Measurements from ENCODE around the gene CTU1. TPM values are rescaled to one million over a fixed set of nuclear protein-coding genes. Genes with fewer than 3 reads are reported as not detected.

Gene CTU1
- total RNA-seq, 1 donor from 2014 or later, result 7.4 TPM

DNA sequence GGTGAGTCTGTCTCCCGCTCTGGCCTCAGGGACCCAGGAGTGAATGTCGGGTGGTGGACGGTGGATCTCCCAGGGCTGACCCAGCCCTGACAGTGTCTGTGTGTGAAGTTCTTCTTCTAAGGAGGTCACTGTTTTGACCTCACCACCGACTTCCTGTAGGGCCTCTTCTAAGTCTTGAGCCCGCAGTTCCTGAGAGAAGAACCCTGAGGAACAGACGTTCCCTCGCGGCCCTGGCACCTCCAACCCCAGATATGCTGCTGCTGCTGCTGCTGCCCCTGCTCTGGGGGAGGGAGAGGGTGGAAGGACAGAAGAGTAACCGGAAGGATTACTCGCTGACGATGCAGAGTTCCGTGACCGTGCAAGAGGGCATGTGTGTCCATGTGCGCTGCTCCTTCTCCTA lies 33.9 kb upstream of the CTU1 start, which contains the start of gene SIGLEC7:
SIGLEC7 (plus strand) TSS at position 183 of the 400 bp plus-strand sequence; CDS start at position 252, 69 bp downstream.
- Mint-ChIP-seq H3K27ac (peak within 1 kb of the TSS; percentile 20), H3K27me3 (peaks cover 27% of the 10 kb centered on the region), H3K4me1 (ENCODE audit: low read depth) (no peaks in the 10 kb centered on the region)

DNA sequence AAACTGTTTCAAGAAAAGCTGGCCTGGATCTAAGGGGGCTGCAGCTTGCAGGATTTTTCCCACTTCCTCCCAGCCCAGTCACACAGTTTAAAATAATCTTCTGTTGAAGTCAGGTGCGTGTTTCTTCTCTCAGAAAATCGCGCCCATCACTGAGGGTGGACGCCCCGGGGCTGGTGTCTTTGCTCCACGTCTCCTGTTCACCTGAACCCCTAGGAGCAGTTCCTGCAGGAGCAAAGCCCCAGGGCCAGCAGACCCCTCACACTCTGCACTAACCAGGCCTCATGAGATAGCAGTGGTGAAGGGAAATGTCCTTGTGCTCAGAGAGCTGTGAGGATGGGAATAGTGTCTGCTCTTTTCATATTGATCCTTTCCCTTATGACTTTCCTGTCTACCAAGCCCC lies 33.0 kb upstream of the CTU1 start:
- no peak overlapping the region for H3K4me3 Mint-ChIP-seq (ENCODE audit: low read depth)
- H3K36me3 Mint-ChIP-seq (ENCODE audit: insufficient read depth), result no peaks in the 10 kb centered on the region
- TF ChIP-seq, protein P1, sequence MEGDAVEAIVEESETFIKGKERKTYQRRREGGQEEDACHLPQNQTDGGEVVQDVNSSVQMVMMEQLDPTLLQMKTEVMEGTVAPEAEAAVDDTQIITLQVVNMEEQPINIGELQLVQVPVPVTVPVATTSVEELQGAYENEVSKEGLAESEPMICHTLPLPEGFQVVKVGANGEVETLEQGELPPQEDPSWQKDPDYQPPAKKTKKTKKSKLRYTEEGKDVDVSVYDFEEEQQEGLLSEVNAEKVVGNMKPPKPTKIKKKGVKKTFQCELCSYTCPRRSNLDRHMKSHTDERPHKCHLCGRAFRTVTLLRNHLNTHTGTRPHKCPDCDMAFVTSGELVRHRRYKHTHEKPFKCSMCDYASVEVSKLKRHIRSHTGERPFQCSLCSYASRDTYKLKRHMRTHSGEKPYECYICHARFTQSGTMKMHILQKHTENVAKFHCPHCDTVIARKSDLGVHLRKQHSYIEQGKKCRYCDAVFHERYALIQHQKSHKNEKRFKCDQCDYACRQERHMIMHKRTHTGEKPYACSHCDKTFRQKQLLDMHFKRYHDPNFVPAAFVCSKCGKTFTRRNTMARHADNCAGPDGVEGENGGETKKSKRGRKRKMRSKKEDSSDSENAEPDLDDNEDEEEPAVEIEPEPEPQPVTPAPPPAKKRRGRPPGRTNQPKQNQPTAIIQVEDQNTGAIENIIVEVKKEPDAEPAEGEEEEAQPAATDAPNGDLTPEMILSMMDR (IDR thresholded peaks at IDR 0.05; ENCODE audit: unreplicated experiment), result no peak
- H3K4me1 Mint-ChIP-seq (ENCODE audit: low read depth), result no peaks in the 10 kb centered on the region
- H3K27ac Mint-ChIP-seq, result no peak overlapping the region
- peaks cover 27% of the 10 kb centered on the region for H3K27me3 Mint-ChIP-seq
- no peaks in the 10 kb centered on the region for H3K9me3 Mint-ChIP-seq (ENCODE audit: low read depth)
- DNase-seq (ENCODE audit: low spot score, unreplicated experiment), result no peak

More for the DNA sequence above, 33.9 kb upstream of the CTU1 start, which contains the start of gene SIGLEC7:
- Mint-ChIP-seq H3K4me3 (ENCODE audit: low read depth) (no peak within 1 kb of the TSS), H3K9me3 (ENCODE audit: low read depth) (no peaks in the 10 kb centered on the region), H3K36me3 (ENCODE audit: insufficient read depth) (no peaks in the 10 kb centered on the region)
- TF ChIP-seq, protein P1 (IDR thresholded peaks at IDR 0.05; ENCODE audit: unreplicated experiment), result no peak
- no peak for DNase-seq (ENCODE audit: low spot score, unreplicated experiment)

DNA sequence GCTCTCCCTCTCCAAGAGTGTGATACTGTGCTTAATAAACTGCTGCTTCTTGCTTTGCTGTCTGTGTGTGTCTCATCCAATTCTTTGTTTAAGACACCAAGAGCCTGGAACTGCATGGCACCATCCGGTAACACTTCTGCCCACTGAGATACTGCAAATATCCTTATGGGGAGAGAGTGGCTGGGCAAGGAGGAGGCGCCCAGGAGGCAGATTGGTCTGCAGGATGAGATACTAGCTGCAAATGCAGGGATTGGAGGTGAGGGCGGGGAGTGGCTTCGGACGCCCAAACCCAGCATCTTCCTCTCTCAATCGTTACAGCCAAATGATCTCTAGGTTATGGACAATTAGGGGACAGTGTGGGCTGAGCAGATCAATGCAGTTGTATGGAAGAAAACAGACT lies 32.2 kb upstream of the CTU1 start:
- Mint-ChIP-seq H3K4me1 (ENCODE audit: low read depth) (no peaks in the 10 kb centered on the region), H3K27me3 (peaks cover 27% of the 10 kb centered on the region), H3K27ac (no peak overlapping the region), H3K36me3 (ENCODE audit: insufficient read depth) (no peaks in the 10 kb centered on the region), H3K4me3 (ENCODE audit: low read depth) (no peak overlapping the region), H3K9me3 (ENCODE audit: low read depth) (no peaks in the 10 kb centered on the region)
- DNase-seq (ENCODE audit: low spot score, unreplicated experiment), result no peak
- TF ChIP-seq, protein P1 (IDR thresholded peaks at IDR 0.05; ENCODE audit: unreplicated experiment), result no peak

DNA sequence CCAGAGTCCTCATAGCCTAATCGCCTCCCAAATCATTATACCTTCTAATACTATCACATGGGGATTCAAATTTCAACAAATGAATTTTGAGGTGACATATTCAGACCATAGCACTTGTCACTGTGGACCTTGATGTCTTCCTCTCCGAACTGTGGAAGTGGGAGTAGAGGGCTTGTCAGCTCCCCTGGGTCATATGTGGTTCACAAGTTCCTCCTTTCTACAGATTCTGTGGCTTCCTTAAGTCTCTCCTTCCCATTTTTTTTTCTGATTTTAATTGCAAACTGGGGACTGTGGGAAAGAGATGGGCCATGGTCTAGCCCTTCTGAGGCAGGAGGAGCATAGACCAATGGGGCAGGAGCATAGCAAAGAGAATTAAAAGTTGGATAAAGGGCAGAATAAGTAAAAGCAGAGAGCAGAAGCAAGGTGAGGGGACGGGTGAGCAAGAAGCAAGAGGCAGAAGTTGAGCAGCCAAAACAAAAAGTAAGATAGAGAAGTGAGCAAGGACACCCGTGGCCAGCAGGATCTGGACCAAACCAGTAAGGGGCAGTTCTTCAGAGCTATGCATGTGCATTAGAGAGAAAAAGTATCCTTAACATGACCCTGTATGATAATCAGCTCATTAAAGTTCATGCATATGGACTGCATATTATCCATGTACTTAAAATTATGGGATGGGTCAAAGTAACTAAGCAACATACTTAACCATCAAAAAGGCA lies 31.2 kb upstream of the CTU1 start:
- no peaks in the 10 kb centered on the region for H3K4me1 Mint-ChIP-seq (ENCODE audit: low read depth)
- H3K36me3 Mint-ChIP-seq (ENCODE audit: insufficient read depth), result no peaks in the 10 kb centered on the region
- DNase-seq (ENCODE audit: low spot score, unreplicated experiment), result no peak
- peaks cover 27% of the 10 kb centered on the region for H3K27me3 Mint-ChIP-seq
- no peak overlapping the region for H3K4me3 Mint-ChIP-seq (ENCODE audit: low read depth)
- TF ChIP-seq, protein P1 (IDR thresholded peaks at IDR 0.05; ENCODE audit: unreplicated experiment), result no peak
- no peak overlapping the region for H3K27ac Mint-ChIP-seq
- no peaks in the 10 kb centered on the region for H3K9me3 Mint-ChIP-seq (ENCODE audit: low read depth)

DNA sequence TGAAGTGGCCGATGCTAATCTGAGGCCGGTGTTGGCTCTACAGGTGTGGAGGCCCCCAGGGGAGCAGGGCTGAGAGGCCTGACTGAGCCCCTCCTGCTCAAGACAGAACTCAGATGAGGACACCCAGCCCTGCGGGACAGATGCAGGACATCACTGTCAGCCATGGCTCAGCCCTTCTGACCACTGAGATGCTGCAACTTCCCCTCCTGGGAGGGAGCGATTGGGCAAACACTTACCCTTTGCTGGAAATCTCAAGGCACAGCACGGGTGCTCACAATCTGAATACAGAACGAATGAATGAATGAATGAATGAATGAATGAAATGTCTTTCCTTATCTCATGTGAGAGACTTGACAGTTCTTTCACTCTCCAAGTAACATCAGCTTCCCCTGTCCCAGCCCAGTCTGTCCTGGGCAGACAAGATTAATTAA lies 30.4 kb upstream of the CTU1 start:
- Mint-ChIP-seq H3K4me3 (ENCODE audit: low read depth) (no peak overlapping the region), H3K27ac (no peak overlapping the region), H3K9me3 (ENCODE audit: low read depth) (no peaks in the 10 kb centered on the region), H3K4me1 (ENCODE audit: low read depth) (no peaks in the 10 kb centered on the region), H3K36me3 (ENCODE audit: insufficient read depth) (no peaks in the 10 kb centered on the region), H3K27me3 (peaks cover 27% of the 10 kb centered on the region)
- TF ChIP-seq, protein P1 (IDR thresholded peaks at IDR 0.05; ENCODE audit: unreplicated experiment), result no peak
- DNase-seq (ENCODE audit: low spot score, unreplicated experiment), result no peak

All from progenitor cell of endocrine pancreas (in vitro differentiated cells).